Colonic mucosa (tissue), 4 donors: ENCODE data around the gene PDZRN3. TPM values are rescaled to one million over a fixed set of nuclear protein-coding genes. Genes with fewer than 3 reads are reported as not detected.

ENCODE experiments used
- DNase-seq: peaks from one replicate; pipeline ENCODE4 v3.0.0-alpha.2; 2020
- H3K27ac ChIP-seq: fragments of 200-600 bp; one replicate; pipeline ENCODE4 v1.8.0; 2021
- H3K27me3 ChIP-seq: fragments of 200-600 bp; one replicate; pipeline ENCODE4 v1.8.0; 2021
- H3K36me3 ChIP-seq: fragments of 200-600 bp; one replicate; pipeline ENCODE4 v1.8.0; 2021
- H3K4me1 ChIP-seq: fragments of 200-600 bp; one replicate; pipeline ENCODE4 v1.8.0; 2021; ENCODE audit warnings: mild to moderate bottlenecking
- H3K4me3 ChIP-seq: fragments of 200-600 bp; one replicate; pipeline ENCODE4 v1.8.0; 2021
- H3K9ac ChIP-seq, 2 donors: one replicate each; pipeline ENCODE4 v1.7.0; 2013; ENCODE audit warnings: control low read depth in 2 of 2, low read depth in 2 of 2, low read length in 2 of 2
- H3K9me3 ChIP-seq: fragments of 200-600 bp; one replicate; pipeline ENCODE4 v1.8.0; 2021
- CTCF ChIP-seq: fragments of 200-600 bp; IDR thresholded peaks from one replicate; pipeline ENCODE4 v1.8.0; 2022; ENCODE audit warnings: antibody characterized with exemption, mild to moderate bottlenecking
- intact Hi-C: fragments of 100-400 bp; cut with DNase I; formaldehyde crosslinking; loops from one replicate; pipeline ENCODE4 v1.14.1; 2022
- total RNA-seq, 2 donors: library from RNA; stranded (reverse); fragmentation: NEBNext Ultra II Directional in 1 of 2; extraction: Animal tissue kit (Norgen Biotek cat#: 25700) in 1 of 2; gene quantifications; one replicate each; pipeline ENCODE4 v1.2.1, GENCODE V29; 2021
- donor health status: healthy.
- donor health status: DM: no; HTN: no; CAD: no.
- donor health status: DM: no; HTN: no; CAD: no.

PDZRN3 gene
- total RNA-seq, 2 donors from 2014 or later: 13.6 to 19.1 TPM

DNA sequence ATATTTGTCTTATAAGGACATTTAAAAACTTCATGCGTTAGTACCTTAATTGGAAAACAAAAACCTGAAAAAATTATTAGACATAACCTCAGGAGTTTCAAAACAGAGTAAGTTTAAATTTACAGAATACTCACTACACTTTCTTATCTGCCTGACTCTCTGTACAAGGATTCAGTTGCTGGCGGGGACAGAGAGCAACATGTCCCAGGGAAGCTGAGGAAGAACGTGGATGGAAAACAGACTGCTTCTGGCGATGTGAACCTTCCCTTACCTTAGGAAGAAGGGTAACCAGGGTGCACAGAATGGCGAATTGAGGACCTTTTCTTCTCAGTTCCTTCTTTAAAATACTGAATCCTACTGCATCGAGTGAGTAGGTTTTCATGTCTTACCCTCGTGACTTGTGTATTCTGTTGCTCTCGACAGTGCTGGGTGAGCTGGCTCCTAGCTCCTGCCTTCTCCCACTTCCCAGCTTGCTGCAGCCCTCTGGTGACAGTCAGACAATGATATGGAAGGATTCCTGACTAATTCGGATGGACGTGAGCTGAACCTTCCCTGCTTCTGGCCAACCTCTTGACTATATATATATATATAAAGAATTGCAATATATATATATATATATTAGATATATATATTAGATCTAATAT is 178.2 kb downstream of the PDZRN3 start:
- Histone ChIP-seq H3K9me3 (no peaks in the 10 kb centered on the region), H3K27me3 (no peaks in the 10 kb centered on the region), H3K9ac (no peak overlapping the region), H3K4me3 (no peak overlapping the region), H3K27ac (no peak overlapping the region), H3K4me1 (no peaks in the 10 kb centered on the region), H3K36me3 (no peaks in the 10 kb centered on the region)
- no peak for DNase-seq
- TF ChIP-seq CTCF: no peak
- intact Hi-C loops: no loop called here

DNA sequence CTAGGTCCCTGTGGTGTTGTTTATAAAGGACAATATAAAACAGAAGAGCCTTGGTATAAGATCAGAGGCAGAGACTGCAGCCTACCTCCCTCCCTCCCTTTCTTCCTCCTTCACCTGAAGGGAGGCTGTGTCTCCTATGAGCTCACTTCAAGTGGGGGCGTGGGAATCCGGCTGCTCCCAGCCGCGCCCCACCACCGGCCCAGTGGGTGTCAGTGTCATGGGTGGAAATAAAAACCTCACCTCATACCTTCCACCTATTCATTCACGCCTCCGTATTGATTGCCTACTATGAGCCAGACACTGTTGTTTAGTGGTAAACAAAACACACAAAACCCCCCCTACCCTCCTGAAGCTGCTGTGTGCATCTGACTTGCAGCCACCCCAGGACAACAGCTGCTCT is 181.9 kb downstream of the PDZRN3 start:
- Histone ChIP-seq H3K4me3 (no peak overlapping the region), H3K9me3 (no peaks in the 10 kb centered on the region), H3K4me1 (no peaks in the 10 kb centered on the region), H3K36me3 (no peaks in the 10 kb centered on the region), H3K9ac (no peak overlapping the region), H3K27ac (no peak overlapping the region), H3K27me3 (no peaks in the 10 kb centered on the region)
- intact Hi-C loops: no loop called here
- TF ChIP-seq CTCF: no peak
- no peak for DNase-seq

DNA sequence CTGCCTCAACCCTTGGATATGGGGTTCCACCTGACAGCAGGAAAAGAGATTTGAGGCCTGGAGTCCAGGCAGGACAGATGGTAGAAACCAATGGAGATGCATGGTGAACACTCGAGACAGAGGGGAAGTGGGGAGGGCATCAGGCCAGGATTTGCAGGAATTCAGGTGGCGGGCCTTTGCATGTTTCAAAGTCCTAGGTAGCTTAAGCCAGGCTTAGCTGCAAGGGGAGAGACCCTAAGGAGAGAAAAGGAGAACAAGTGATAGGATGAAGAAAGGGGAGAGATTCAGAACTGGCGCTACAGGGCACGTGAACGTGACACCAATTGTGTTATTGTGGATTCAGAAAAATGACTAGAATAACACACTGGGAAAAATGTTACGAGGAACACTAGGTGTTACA is 182.6 kb downstream of the PDZRN3 start:
- TF ChIP-seq CTCF: no peak
- H3K9ac ChIP-seq: no peak overlapping the region
- no peak overlapping the region for H3K27ac ChIP-seq
- no peaks in the 10 kb centered on the region for H3K36me3 ChIP-seq
- H3K27me3 ChIP-seq: no peaks in the 10 kb centered on the region
- DNase-seq: no peak
- H3K4me3 ChIP-seq: no peak overlapping the region
- intact Hi-C loops: no loop called here
- no peaks in the 10 kb centered on the region for H3K9me3 ChIP-seq
- no peaks in the 10 kb centered on the region for H3K4me1 ChIP-seq

DNA sequence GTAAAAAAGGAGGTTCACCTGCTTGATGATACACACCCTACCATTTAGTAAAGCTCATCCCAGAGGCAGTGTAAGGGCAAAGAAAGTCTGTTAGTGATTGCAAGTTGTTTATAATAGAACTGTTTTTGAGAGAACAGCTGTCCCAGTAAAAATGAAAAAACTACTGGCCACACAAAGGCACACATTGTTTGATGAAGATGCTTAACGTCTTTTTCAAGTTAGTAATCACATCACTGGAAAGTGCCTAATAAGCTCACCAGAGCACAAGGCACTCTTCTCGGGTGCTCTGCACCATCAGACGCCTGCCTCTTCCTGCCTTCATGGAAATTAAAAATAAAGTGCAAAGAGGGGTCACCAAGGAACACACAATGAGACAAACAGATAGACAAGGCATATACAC is 186.9 kb downstream of the PDZRN3 start:
- H3K36me3 ChIP-seq: no peaks in the 10 kb centered on the region
- no peak overlapping the region for H3K9ac ChIP-seq
- no peak for TF ChIP-seq CTCF
- no peaks in the 10 kb centered on the region for H3K27me3 ChIP-seq
- no peak overlapping the region for H3K27ac ChIP-seq
- H3K4me3 ChIP-seq: no peak overlapping the region
- intact Hi-C loops: no loop called here
- no peaks in the 10 kb centered on the region for H3K9me3 ChIP-seq
- DNase-seq: no peak
- H3K4me1 ChIP-seq: no peaks in the 10 kb centered on the region

DNA sequence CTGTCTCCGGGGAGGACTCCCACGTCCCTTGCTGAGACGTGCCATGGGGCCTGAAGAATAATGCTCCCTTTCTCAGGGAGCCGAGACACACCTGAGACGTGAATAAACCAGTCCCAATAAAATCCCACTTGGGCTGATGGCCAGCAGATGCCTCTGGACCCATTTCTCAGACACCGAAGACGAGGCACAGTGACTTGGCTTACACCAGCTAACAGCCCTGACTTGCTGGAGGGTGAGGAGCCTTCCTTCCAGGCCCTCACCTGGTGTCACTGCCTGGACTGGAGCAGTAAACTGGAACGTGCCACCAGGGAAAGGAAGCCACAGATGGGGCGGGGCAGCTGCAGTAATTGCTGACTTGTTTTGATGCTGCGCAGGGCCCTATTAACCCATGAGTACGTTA is 189.7 kb downstream of the PDZRN3 start:
- Histone ChIP-seq H3K27ac (no peak overlapping the region), H3K27me3 (no peaks in the 10 kb centered on the region)
- intact Hi-C loops: loop anchor here (2.0 kb wide), 1 partner anchor 334 kb away; no protein-coding TSS in a partner anchor

More for the DNA sequence above, 189.7 kb downstream of the PDZRN3 start:
- no peaks in the 10 kb centered on the region for H3K36me3 ChIP-seq
- H3K9ac ChIP-seq: no peak overlapping the region
- H3K9me3 ChIP-seq: no peaks in the 10 kb centered on the region
- H3K4me3 ChIP-seq: no peak overlapping the region
- no peak for TF ChIP-seq CTCF
- no peaks in the 10 kb centered on the region for H3K4me1 ChIP-seq
- DNase-seq: no peak
